ENCODE data around the gene ZAP70. TPM values are rescaled to one million over a fixed set of nuclear protein-coding genes. Genes with fewer than 3 reads are reported as not detected.

Gene ZAP70
- total and polyA plus RNA-seq, 2 of the 13 experiments (the other 11 are each of a cell fraction or from before 2014, with no cell fraction given) = 0.51 to 4.0 TPM

DNA sequence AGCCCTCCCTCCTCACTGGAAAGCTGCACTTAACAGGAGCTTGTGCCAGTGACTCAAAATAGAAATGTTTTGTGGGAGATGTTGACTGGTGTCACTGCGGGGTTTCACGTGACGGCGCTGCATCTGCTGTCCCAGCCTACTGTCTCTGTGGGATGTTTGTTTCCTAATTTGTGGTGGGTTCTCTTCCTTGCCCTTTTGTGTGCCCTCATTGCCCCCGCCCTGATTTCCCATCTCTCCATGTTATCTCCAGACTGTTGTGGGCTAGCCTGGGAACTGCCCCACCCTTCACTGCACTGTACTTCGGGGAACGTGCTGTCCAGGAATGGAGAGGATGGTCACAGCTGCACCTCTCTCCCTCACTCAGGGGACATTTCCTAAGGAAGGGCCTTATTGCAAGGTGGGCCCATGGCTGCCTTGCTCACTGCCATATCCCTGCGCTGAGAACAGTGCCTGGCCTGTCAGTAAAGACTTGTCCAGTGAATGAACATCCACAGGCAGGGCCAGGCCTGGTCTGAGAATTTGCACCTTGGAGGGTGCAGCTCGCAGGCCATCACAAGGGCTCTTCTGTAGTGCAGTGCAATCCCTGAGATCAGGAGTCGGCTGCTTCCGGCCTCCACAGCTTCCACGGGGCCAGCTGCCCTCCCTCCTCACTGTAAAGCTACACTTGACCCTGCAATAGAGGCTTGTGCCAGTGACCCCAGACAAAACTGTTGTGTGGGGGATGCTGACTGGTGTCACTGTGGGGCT is 18.1 kb downstream of the ZAP70 start (continued):
- no peak for TF ChIP-seq ZNF619 (CRISPR knock-in tag; IDR thresholded peaks at IDR 0.05)

DNA sequence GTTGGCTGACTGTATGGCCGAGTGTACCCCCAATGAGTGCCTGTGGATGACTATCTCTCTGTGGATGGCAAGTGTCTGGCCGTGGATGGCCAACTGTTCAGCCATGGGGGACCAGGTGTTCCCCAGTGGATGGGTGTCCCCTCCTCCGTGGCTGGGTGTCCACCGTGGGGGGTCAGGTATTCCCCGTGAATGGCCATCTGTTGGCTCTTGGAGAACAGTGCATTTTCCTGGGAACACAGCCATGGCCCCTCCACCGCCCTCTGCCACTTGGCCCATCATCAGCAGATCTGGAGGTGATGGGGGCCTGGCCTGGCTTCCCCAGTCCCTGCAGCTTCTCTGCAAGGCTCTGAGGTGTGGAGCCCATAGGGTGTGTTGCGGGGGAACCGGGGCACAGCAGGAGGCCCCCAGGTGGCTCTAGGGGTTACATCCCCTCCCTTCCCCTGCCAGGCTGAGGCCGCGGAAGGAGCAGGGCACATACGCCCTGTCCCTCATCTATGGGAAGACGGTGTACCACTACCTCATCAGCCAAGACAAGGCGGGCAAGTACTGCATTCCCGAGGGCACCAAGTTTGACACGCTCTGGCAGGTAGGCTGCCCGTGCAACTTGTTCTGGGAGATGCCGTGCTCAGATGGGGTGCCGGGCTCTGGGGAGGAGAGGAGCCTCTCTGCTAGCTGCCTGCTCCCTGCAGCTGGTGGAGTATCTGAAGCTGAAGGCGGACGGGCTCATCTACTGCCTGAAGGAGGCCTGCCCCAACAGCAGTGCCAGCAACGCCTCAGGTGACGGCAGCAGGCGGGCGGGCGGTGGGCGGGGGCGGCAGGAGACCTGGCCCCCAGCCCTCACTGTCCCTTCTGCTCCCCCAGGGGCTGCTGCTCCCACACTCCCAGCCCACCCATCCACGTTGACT is 19.3 kb downstream of the ZAP70 start:
- Histone ChIP-seq H3K4me1 (ENCODE audit: insufficient read depth, low read length) (no peaks in the 10 kb centered on the region), H3K9me3 (ENCODE audit: low read length) (peaks cover 10% of the 10 kb centered on the region; the same call in 1 of the 2 replicates), H4K20me1 (ENCODE audit: insufficient read depth, low read length) (no peaks in the 10 kb centered on the region), H3K4me2 (ENCODE audit: low read depth, low read length) (no peak overlapping the region), H3K36me3 (replicated peaks in 1 of 2; ENCODE audit: control insufficient read depth in 1 of 2, insufficient read depth in 2 of 2, low read length in 2 of 2) (no peaks in the 10 kb centered on the region), H3K27ac (ENCODE audit: extremely low read length, insufficient read depth, low read length) (no peak overlapping the region), H3K27me3 (ENCODE audit: control insufficient read depth in 1 of 2, insufficient read depth in 2 of 2, low read length in 2 of 2) (peaks cover 0 to 22% of the 10 kb centered on the region in 2 experiments; a peak in 3 of 5 replicates), H3K4me3 (replicated peaks in 1 of 3; ENCODE audit: insufficient read depth in 1 of 3, low read depth in 2 of 3, low read length in 3 of 3) (no peak overlapping the region), H3K79me2 (ENCODE audit: insufficient read depth, low read length) (no peaks in the 10 kb centered on the region), H2AFZ (ENCODE audit: low read length) (no peak overlapping the region), H3K9ac (ENCODE audit: insufficient read depth, low read depth, low read length) (no peak overlapping the region)
- BruUV-seq (replicated peaks) = no TSS peak
- intact Hi-C loops (cut with micrococcal nuclease; ENCODE audit: unreplicated experiment) = no loop called here
- TF ChIP-seq GZF1 (CRISPR knock-in tag; IDR thresholded peaks at IDR 0.05) = no peak
- TF ChIP-seq, protein P1, sequence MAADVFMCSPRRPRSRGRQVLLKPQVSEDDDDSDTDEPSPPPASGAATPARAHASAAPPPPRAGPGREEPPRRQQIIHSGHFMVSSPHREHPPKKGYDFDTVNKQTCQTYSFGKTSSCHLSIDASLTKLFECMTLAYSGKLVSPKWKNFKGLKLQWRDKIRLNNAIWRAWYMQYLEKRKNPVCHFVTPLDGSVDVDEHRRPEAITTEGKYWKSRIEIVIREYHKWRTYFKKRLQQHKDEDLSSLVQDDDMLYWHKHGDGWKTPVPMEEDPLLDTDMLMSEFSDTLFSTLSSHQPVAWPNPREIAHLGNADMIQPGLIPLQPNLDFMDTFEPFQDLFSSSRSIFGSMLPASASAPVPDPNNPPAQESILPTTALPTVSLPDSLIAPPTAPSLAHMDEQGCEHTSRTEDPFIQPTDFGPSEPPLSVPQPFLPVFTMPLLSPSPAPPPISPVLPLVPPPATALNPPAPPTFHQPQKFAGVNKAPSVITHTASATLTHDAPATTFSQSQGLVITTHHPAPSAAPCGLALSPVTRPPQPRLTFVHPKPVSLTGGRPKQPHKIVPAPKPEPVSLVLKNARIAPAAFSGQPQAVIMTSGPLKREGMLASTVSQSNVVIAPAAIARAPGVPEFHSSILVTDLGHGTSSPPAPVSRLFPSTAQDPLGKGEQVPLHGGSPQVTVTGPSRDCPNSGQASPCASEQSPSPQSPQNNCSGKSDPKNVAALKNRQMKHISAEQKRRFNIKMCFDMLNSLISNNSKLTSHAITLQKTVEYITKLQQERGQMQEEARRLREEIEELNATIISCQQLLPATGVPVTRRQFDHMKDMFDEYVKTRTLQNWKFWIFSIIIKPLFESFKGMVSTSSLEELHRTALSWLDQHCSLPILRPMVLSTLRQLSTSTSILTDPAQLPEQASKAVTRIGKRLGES (CRISPR knock-in tag; IDR thresholded peaks at IDR 0.05; ENCODE audit: borderline replicate concordance) = no peak
- TF ChIP-seq ZNF260 (CRISPR knock-in tag; IDR thresholded peaks at IDR 0.05; ENCODE audit: borderline replicate concordance, low read depth) = no peak
- TF ChIP-seq, protein P2, sequence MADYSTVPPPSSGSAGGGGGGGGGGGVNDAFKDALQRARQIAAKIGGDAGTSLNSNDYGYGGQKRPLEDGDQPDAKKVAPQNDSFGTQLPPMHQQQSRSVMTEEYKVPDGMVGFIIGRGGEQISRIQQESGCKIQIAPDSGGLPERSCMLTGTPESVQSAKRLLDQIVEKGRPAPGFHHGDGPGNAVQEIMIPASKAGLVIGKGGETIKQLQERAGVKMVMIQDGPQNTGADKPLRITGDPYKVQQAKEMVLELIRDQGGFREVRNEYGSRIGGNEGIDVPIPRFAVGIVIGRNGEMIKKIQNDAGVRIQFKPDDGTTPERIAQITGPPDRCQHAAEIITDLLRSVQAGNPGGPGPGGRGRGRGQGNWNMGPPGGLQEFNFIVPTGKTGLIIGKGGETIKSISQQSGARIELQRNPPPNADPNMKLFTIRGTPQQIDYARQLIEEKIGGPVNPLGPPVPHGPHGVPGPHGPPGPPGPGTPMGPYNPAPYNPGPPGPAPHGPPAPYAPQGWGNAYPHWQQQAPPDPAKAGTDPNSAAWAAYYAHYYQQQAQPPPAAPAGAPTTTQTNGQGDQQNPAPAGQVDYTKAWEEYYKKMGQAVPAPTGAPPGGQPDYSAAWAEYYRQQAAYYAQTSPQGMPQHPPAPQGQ (CRISPR knock-in tag; IDR thresholded peaks at IDR 0.05; ENCODE audit: borderline replicate concordance) = no peak
- TF ChIP-seq MTF1 (CRISPR knock-in tag; IDR thresholded peaks at IDR 0.05) = no peak
- TF ChIP-seq TBL1XR1 (IDR thresholded peaks at IDR 0.05; ENCODE audit: borderline replicate concordance, low read length, partially characterized antibody) = no peak
- ChIA-PET CTCF (ENCODE audit: low intra/inter-chr PET ratio, low total read pairs) (no interaction called here), POLR2A (no interaction called here)
- FAIRE-seq = no peak
- WGBS (ENCODE audit: low lambda C conversion rate) = 57% methylated on average over 25 of the region's 28 CpGs
- DNase-seq (ENCODE audit: low spot score) = no peak
- no peak for ATAC-seq
- in situ Hi-C loops (cut with HindIII; ENCODE audit: extremely low pct_ligation_motif_present, low pct_unique_long_range_greater_than_20kb) = no loop called here
